PC-3 (cell line): Measurements from ENCODE around the gene PIGL. TPM values are rescaled to one million over a fixed set of nuclear protein-coding genes. Genes with fewer than 3 reads are reported as not detected.

Source experiments
- ATAC-seq: fragments of 200-7000 bp; cut with Tn5 transposase; 2 replicates; pipeline ENCODE4 v1.9.1; 2020; ENCODE audit warnings: mild to moderate bottlenecking, moderate library complexity
- BruUV-seq: library from RNA; stranded (reverse); fragments of 400-500 nt; replicated peaks from 2 replicates; lab custom pipeline; 2021; lab: Mats Ljungman, UMichigan
- CTCF ChIA-PET: fragments of 300-600 bp; sonication (Branson Sonifier 250); formaldehyde crosslinking; loops from one replicate; lab custom pipeline; 2022; ENCODE audit warnings: antibody characterized with exemption; lab: Charles Lee
- POLR2A ChIA-PET: fragments of 300-600 bp; sonication (Branson Sonifier 250); formaldehyde crosslinking; loops from one replicate; lab custom pipeline; 2022; ENCODE audit warnings: antibody characterized with exemption; ENCODE audit not compliant: unreplicated experiment; lab: Charles Lee
- DNase-seq: peaks from one replicate; pipeline ENCODE4 v3.0.0-alpha.2; 2015
- H2AFZ ChIP-seq: fragments of 300-600 bp; sonication (generic); 2 replicates; pipeline ENCODE4 v1.6.0; 2016; ENCODE audit warnings: antibody characterized with exemption, low read length
- H3F3A ChIP-seq: fragments of 300-600 bp; sonication (generic); one replicate; pipeline ENCODE4 v1.6.0; 2017; ENCODE audit warnings: antibody characterized with exemption, low read length, control low read depth, mild to moderate bottlenecking; ENCODE audit not compliant: unreplicated experiment
- H3K27ac ChIP-seq: fragments of 300-600 bp; sonication (generic); 2 replicates; pipeline ENCODE4 v1.5.1; 2016; ENCODE audit warnings: mild to moderate bottlenecking, low read length
- H3K27me3 ChIP-seq: fragments of 300-600 bp; sonication (generic); 2 replicates; pipeline ENCODE4 v1.6.1; 2016; ENCODE audit warnings: low read length, mixed read lengths
- H3K36me3 ChIP-seq: fragments of 300-600 bp; sonication (generic); 2 replicates; pipeline ENCODE4 v1.6.1; 2016; ENCODE audit warnings: low read depth, mixed run types, low read length, mixed read lengths
- H3K4me1 ChIP-seq: fragments of 300-600 bp; sonication (generic); 2 replicates; pipeline ENCODE4 v1.5.1; 2016; ENCODE audit warnings: low read length; ENCODE audit not compliant: insufficient read depth
- H3K4me2 ChIP-seq: fragments of 300-600 bp; sonication (generic); 2 replicates; pipeline ENCODE4 v1.6.0; 2016; ENCODE audit warnings: low read length
- H3K4me3 ChIP-seq: fragments of 300-600 bp; sonication (generic); 2 replicates; pipeline ENCODE4 v1.5.1; 2016; ENCODE audit warnings: mild to moderate bottlenecking, low read length, mixed read lengths
- H3K79me2 ChIP-seq: fragments of 300-600 bp; sonication (generic); 2 replicates; pipeline ENCODE4 v1.6.1; 2017; ENCODE audit warnings: low read length, mixed read lengths
- H3K9ac ChIP-seq: fragments of 300-600 bp; sonication (generic); 2 replicates; pipeline ENCODE4 v1.6.0; 2016; ENCODE audit warnings: mild to moderate bottlenecking, low read length
- H3K9me2 ChIP-seq: fragments of 300-600 bp; sonication (generic); replicated peaks from 2 replicates; pipeline ENCODE4 v1.6.1; 2016; ENCODE audit warnings: mixed run types, low read length, mixed read lengths
- H3K9me3 ChIP-seq: fragments of 300-600 bp; sonication (generic); 2 replicates; pipeline ENCODE4 v1.6.1; 2016; ENCODE audit warnings: low read length, mixed read lengths
- H4K20me1 ChIP-seq: fragments of 300-600 bp; sonication (generic); 2 replicates; pipeline ENCODE4 v1.6.1; 2016; ENCODE audit warnings: low read length, mixed read lengths
- CTCF ChIP-seq: fragments of 300-600 bp; sonication (generic); conservative IDR thresholded peaks from 2 replicates; pipeline ENCODE4 v1.5.1; 2017; ENCODE audit warnings: antibody characterized with exemption, low read depth, mild to moderate bottlenecking, low read length
- EZH2 ChIP-seq: fragments of 300-600 bp; sonication (generic); IDR thresholded peaks from one replicate; pipeline ENCODE4 v1.6.1; 2017; ENCODE audit warnings: antibody characterized with exemption, mild to moderate bottlenecking, low read length; ENCODE audit not compliant: unreplicated experiment
- EZH2phosphoT487 ChIP-seq: fragments of 300-600 bp; sonication (generic); IDR thresholded peaks from 2 replicates; pipeline ENCODE4 v1.6.1; 2018; ENCODE audit warnings: mild to moderate bottlenecking, antibody characterized with exemption, low read length, borderline replicate concordance
- intact Hi-C: fragments of 100-400 bp; cut with micrococcal nuclease; formaldehyde crosslinking; loops from 2 replicates; pipeline ENCODE4 v1.9.0; 2023
- total RNA-seq: library from RNA; depleted of rRNA; stranded (reverse); fragments of >200 nt; gene quantifications from 2 replicates; pipeline ENCODE4 v1.2.3, GENCODE V29; 2014

PIGL gene
- total RNA-seq, 1 experiment from 2014 or later = 37.4 TPM

DNA sequence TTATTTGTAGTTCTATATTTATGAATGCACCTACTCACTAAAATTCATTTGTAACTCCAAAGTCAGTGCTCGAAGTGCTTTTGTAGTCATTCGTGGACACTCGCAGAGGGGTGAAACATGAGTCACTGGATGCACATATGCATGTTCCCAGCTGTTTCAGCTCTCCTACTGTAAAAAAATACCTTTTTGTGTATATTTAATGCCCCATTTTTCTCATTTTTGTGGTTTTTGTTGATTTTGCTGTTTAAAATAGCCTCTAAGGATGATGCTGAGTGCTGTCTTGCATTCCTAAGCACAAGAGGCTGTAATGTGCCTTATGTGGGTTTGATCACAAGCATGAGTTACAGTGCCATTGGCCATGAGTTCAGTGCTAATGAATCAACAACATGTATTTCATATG, 105.6 kb downstream of the PIGL start:
- H3K79me2 ChIP-seq = no peaks in the 10 kb centered on the region
- H4K20me1 ChIP-seq = no peaks in the 10 kb centered on the region
- H3K27me3 ChIP-seq = no peaks in the 10 kb centered on the region
- no peak overlapping the region for H2AFZ ChIP-seq
- H3K9me2 ChIP-seq = no peaks in the 10 kb centered on the region
- no TSS peak for BruUV-seq
- POLR2A ChIA-PET = no interaction called here
- intact Hi-C loops = no loop called here
- no peaks in the 10 kb centered on the region for H3K4me1 ChIP-seq
- H3K4me2 ChIP-seq = no peak overlapping the region
- H3F3A ChIP-seq = no peaks in the 10 kb centered on the region
- no peaks in the 10 kb centered on the region for H3K9me3 ChIP-seq
- ATAC-seq (no peak), DNase-seq (no peak)
- TF ChIP-seq EZH2phosphoT487 (no peak), CTCF (no peak), EZH2 (no peak)
- no peak overlapping the region for H3K9ac ChIP-seq
- H3K27ac ChIP-seq = no peak overlapping the region
- H3K36me3 ChIP-seq = peaks cover 23% of the 10 kb centered on the region; the same call in 1 of the 2 replicates
- CTCF ChIA-PET = no interaction called here
- H3K4me3 ChIP-seq = no peak overlapping the region

GRCh38 chr17:16325964-16326363, 109.0 kb downstream of the PIGL start:
- Histone ChIP-seq H3K9ac (no peak overlapping the region), H2AFZ (no peak overlapping the region), H3K4me1 (peaks cover 13% of the 10 kb centered on the region), H3F3A (no peaks in the 10 kb centered on the region), H4K20me1 (no peaks in the 10 kb centered on the region), H3K36me3 (peaks cover 23% of the 10 kb centered on the region; the same call in 1 of the 2 replicates), H3K4me3 (no peak overlapping the region), H3K4me2 (no peak overlapping the region), H3K9me2 (no peaks in the 10 kb centered on the region), H3K27me3 (no peaks in the 10 kb centered on the region), H3K27ac (no peak overlapping the region), H3K9me3 (no peaks in the 10 kb centered on the region), H3K79me2 (no peaks in the 10 kb centered on the region)
- intact Hi-C loops = no loop called here
- TF ChIP-seq EZH2 = no peak
- TF ChIP-seq EZH2phosphoT487 = no peak
- no peak for TF ChIP-seq CTCF
- DNase-seq (no peak), ATAC-seq (no peak)
- POLR2A ChIA-PET = no interaction called here
- CTCF ChIA-PET = no interaction called here
- BruUV-seq = no TSS peak

DNA sequence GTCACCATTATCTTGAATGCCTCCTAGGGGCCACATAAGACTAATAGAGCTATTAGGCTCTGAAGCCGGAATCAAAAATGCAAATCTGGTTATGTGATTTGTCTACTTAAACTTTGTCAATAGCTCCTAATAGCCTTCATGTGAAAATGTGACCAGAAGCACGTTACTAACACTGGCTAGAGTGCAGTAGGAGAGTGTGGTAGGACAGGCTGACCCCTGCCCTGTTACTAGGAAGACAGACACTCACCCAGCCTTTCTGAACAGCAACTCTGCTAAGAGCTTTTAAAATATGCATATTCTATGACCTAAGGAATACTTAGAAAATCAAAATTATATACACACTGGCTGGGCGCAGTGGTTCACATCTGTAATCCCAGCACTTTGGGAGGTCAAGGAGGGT, 110.0 kb downstream of the PIGL start:
- TF ChIP-seq CTCF (no peak), EZH2phosphoT487 (no peak), EZH2 (no peak)
- Histone ChIP-seq H4K20me1 (no peaks in the 10 kb centered on the region), H2AFZ (no peak overlapping the region), H3K4me2 (no peak overlapping the region), H3K27ac (no peak overlapping the region), H3F3A (no peaks in the 10 kb centered on the region), H3K79me2 (no peaks in the 10 kb centered on the region), H3K4me3 (no peak overlapping the region), H3K36me3 (peaks cover 23% of the 10 kb centered on the region; the same call in 1 of the 2 replicates), H3K4me1 (peaks cover 13% of the 10 kb centered on the region), H3K9ac (no peak overlapping the region), H3K9me2 (no peaks in the 10 kb centered on the region), H3K27me3 (no peaks in the 10 kb centered on the region), H3K9me3 (no peaks in the 10 kb centered on the region)
- ATAC-seq (no peak), DNase-seq (no peak)
- intact Hi-C loops = no loop called here
- ChIA-PET CTCF (no interaction called here), POLR2A (no interaction called here)
- BruUV-seq = no TSS peak
